Hepatic stellate cell (primary cell): ENCODE measurements around the gene OR1M1.
"Not testable (repeated sequence)": the region's sequence is repeated elsewhere in the genome, so short reads cannot be mapped to it uniquely, and the experiment has no call there.

Experiments used
- DNase-seq: peaks from one replicate; pipeline ENCODE4 v3.0.0; 2011; ENCODE audit warnings: low spot score

Gene OR1M1

GRCh38 chr19:9086761-9087160 is at the start of gene OR1M1:
Gene OR1M1 (plus strand): TSS chr19:9087061. CDS start chr19:9093245, 6,184 bp downstream.
- no peak for DNase-seq

- DNase-seq: no peak
Observed at GRCh38 chr19:9037400-9038062, 49.3 kb upstream of the OR1M1 start.

- DNase-seq: no peak
Observed at GRCh38 chr19:9039728-9040127, 47.1 kb upstream of the OR1M1 start.

- no peak for DNase-seq
Observed at GRCh38 chr19:9040131-9040530, 46.7 kb upstream of the OR1M1 start.

GRCh38 chr19:9041023-9041422 is 45.8 kb upstream of the OR1M1 start:
- no peak for DNase-seq

- DNase-seq: no peak
Observed at GRCh38 chr19:9043524-9043923, 43.3 kb upstream of the OR1M1 start.

GRCh38 chr19:9044449-9044848 is 42.4 kb upstream of the OR1M1 start:
- no peak for DNase-seq

- no peak for DNase-seq
Observed at GRCh38 chr19:9046694-9047093, 40.2 kb upstream of the OR1M1 start.

- no peak for DNase-seq
Observed at GRCh38 chr19:9052894-9053293, 34.0 kb upstream of the OR1M1 start.

- not testable (repeated sequence) for DNase-seq
Observed at GRCh38 chr19:9053674-9054073, 33.2 kb upstream of the OR1M1 start.

GRCh38 chr19:9054207-9054606 is 32.7 kb upstream of the OR1M1 start:
- no peak for DNase-seq

- no peak for DNase-seq
Observed at GRCh38 chr19:9054765-9055164, 32.1 kb upstream of the OR1M1 start.

GRCh38 chr19:9056131-9056530 is 30.7 kb upstream of the OR1M1 start:
- not testable (repeated sequence) for DNase-seq

- DNase-seq: no peak
Observed at GRCh38 chr19:9057505-9058258, 29.2 kb upstream of the OR1M1 start.

GRCh38 chr19:9058905-9059667 is 27.8 kb upstream of the OR1M1 start:
- DNase-seq: no peak

GRCh38 chr19:9060564-9061340 is 26.1 kb upstream of the OR1M1 start:
- DNase-seq: no peak

GRCh38 chr19:9061879-9062278 is 25.0 kb upstream of the OR1M1 start:
- DNase-seq: no peak

GRCh38 chr19:9065457-9066014 is 21.3 kb upstream of the OR1M1 start:
- no peak for DNase-seq

GRCh38 chr19:9070066-9070465 is 16.8 kb upstream of the OR1M1 start:
- no peak for DNase-seq

- DNase-seq: not testable (repeated sequence)
Observed at GRCh38 chr19:9071720-9072119, 15.1 kb upstream of the OR1M1 start.

- no peak for DNase-seq
Observed at GRCh38 chr19:9073806-9074205, 13.1 kb upstream of the OR1M1 start.
